Measurements from ENCODE around the gene DNHD1.

DNA sequence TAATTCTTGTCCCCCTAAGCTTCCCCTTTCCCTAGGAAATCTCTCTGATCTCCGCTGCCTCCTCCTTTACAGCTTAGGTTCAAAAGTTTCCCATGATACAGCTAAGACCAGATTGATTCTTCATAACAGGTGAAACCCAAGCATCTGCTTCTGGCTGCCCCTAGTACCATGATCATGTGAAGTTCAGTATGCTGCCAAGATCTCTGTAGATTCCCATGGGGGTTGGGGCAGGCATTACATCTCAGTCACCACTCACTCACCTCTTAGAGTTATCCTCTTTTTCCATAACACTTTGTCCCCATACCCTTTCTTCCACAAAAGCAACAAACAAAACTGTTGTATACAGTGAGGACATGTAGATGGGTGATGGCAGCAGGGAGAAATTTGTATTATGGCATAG lies 62.3 kb downstream of the DNHD1 start:
- TF ChIP-seq ARNT (IDR thresholded peaks at IDR 0.05) (no peak), FOXM1 (IDR thresholded peaks at IDR 0.05; ENCODE audit: borderline replicate concordance) (no peak), SP1 (IDR thresholded peaks at IDR 0.05) (no peak), CTBP1 (IDR thresholded peaks at IDR 0.05; ENCODE audit: borderline replicate concordance) (no peak), BHLHE40 (IDR thresholded peaks at IDR 0.05; ENCODE audit: borderline replicate concordance) (no peak), TARDBP (IDR thresholded peaks at IDR 0.05) (no peak), SUZ12 (IDR thresholded peaks at IDR 0.05) (no peak), NFRKB (IDR thresholded peaks at IDR 0.05) (no peak), HDGF (IDR thresholded peaks at IDR 0.05; ENCODE audit: borderline replicate concordance) (no peak), ZNF384 (IDR thresholded peaks at IDR 0.05) (no peak), L3MBTL2 (conservative IDR thresholded peaks at IDR 0.05) (no peak)

Measured in HEK293T (cell line).